HEK293T (cell line): ENCODE data around the gene DNAH12.
"Not testable (repeated sequence)": the region's sequence is repeated elsewhere in the genome, so short reads cannot be mapped to it uniquely, and the experiment has no call there.

Experiments used
- CTCF ChIA-PET: fragments of 350-600 bp; formaldehyde crosslinking; extraction: SDS; loops from one replicate; lab custom pipeline; 2021; ENCODE audit warnings: antibody characterized with exemption, inconsistent platforms; lab: Yijun Ruan, JAX
- POLR2A ChIA-PET: fragments of 350-600 bp; formaldehyde crosslinking; extraction: SDS; loops from one replicate; lab custom pipeline; 2020; ENCODE audit warnings: antibody characterized with exemption, inconsistent platforms; lab: Yijun Ruan, JAX
- DNase-seq: peaks from one replicate; pipeline ENCODE4 v3.0.0; 2012; ENCODE audit warnings: mixed read lengths; ENCODE audit errors: extremely low spot score
- ARNT ChIP-seq: fragments of 450-650 bp; IDR thresholded peaks from 2 replicates; pipeline ENCODE4 v1.6.1; 2017; ENCODE audit warnings: mild to moderate bottlenecking
- BHLHE40 ChIP-seq: fragments of 450-650 bp; IDR thresholded peaks from 2 replicates; pipeline ENCODE4 v1.6.1; 2016; ENCODE audit warnings: mild to moderate bottlenecking, moderate library complexity, borderline replicate concordance
- CTBP1 ChIP-seq: fragments of 450-650 bp; IDR thresholded peaks from 2 replicates; pipeline ENCODE4 v1.6.1; 2016; ENCODE audit warnings: borderline replicate concordance
- ELF4 ChIP-seq: fragments of 450-650 bp; IDR thresholded peaks from 2 replicates; pipeline ENCODE4 v1.6.1; 2017; ENCODE audit warnings: antibody characterized with exemption
- FOXA1 ChIP-seq: fragments of 450-650 bp; IDR thresholded peaks from 2 replicates; pipeline ENCODE4 v1.6.1; 2016; ENCODE audit warnings: mild to moderate bottlenecking
- FOXK2 ChIP-seq: fragments of 450-650 bp; IDR thresholded peaks from 2 replicates; pipeline ENCODE4 v1.6.1; 2016; ENCODE audit warnings: mild to moderate bottlenecking
- FOXM1 ChIP-seq: fragments of 450-650 bp; IDR thresholded peaks from 2 replicates; pipeline ENCODE4 v1.6.1; 2017; ENCODE audit warnings: mild to moderate bottlenecking, borderline replicate concordance
- HDGF ChIP-seq: fragments of 450-650 bp; IDR thresholded peaks from 2 replicates; pipeline ENCODE4 v1.6.1; 2017; ENCODE audit warnings: antibody characterized with exemption, borderline replicate concordance
- L3MBTL2 ChIP-seq: fragments of 450-650 bp; conservative IDR thresholded peaks from 2 replicates; pipeline ENCODE4 v1.6.1; 2016; ENCODE audit warnings: mild to moderate bottlenecking
- LEF1 ChIP-seq: fragments of 450-650 bp; IDR thresholded peaks from 2 replicates; pipeline ENCODE4 v1.6.1; 2017; ENCODE audit warnings: mild to moderate bottlenecking, borderline replicate concordance
- NFRKB ChIP-seq: fragments of 450-650 bp; IDR thresholded peaks from 2 replicates; pipeline ENCODE4 v1.6.1; 2016; ENCODE audit warnings: mild to moderate bottlenecking, moderate library complexity
- PKNOX1 ChIP-seq: fragments of 450-650 bp; IDR thresholded peaks from 2 replicates; pipeline ENCODE4 v1.6.1; 2016
- SP1 ChIP-seq: fragments of 450-650 bp; IDR thresholded peaks from 2 replicates; pipeline ENCODE4 v1.6.1; 2017
- SUZ12 ChIP-seq: fragments of 450-650 bp; IDR thresholded peaks from 2 replicates; pipeline ENCODE4 v1.6.1; 2016; ENCODE audit warnings: mild to moderate bottlenecking
- TARDBP ChIP-seq: fragments of 450-650 bp; IDR thresholded peaks from 2 replicates; pipeline ENCODE4 v1.6.1; 2016
- ZNF384 ChIP-seq: fragments of 450-650 bp; IDR thresholded peaks from 2 replicates; pipeline ENCODE4 v1.6.1; 2016

Gene DNAH12

GRCh38 chr3:57446318-57446841, 97.8 kb downstream of the DNAH12 start:
- POLR2A ChIA-PET, result interaction anchor here (0.6 to 1.1 kb wide), 2 partner anchors 117 to 151 kb away, joined by 3 to 4 read pairs; partner anchors contain the start of gene ARF4
- DNase-seq, result no peak
- CTCF ChIA-PET, result no interaction called here
- TF ChIP-seq LEF1, result no peak
- no peak for TF ChIP-seq FOXM1
- TF ChIP-seq FOXK2, result no peak
- TF ChIP-seq SP1, result no peak
- no peak for TF ChIP-seq CTBP1
- no peak for TF ChIP-seq HDGF
- TF ChIP-seq SUZ12, result no peak
- TF ChIP-seq NFRKB, result no peak
- no peak for TF ChIP-seq ELF4

GRCh38 chr3:57444469-57444868, 99.7 kb downstream of the DNAH12 start:
- TF ChIP-seq CTBP1 (no peak), SUZ12 (no peak), TARDBP (no peak), NFRKB (no peak)
- ChIA-PET POLR2A (no interaction called here), CTCF (no interaction called here)
- DNase-seq, result no peak

GRCh38 chr3:57440144-57440543, 104.0 kb downstream of the DNAH12 start:
- DNase-seq, CTCF ChIA-PET, POLR2A ChIA-PET: not testable (repeated sequence)

- DNase-seq, POLR2A ChIA-PET: not testable (repeated sequence)
- CTCF ChIA-PET, result interaction anchor here (0.6 kb wide), 1 partner anchor 47 kb away, joined by 3 read pairs; no protein-coding TSS in a partner anchor
These were observed 105.7 kb downstream of the DNAH12 start for GRCh38 chr3:57438460-57438859.

GRCh38 chr3:57436195-57436761, 107.9 kb downstream of the DNAH12 start:
- ChIA-PET POLR2A (no interaction called here), CTCF (no interaction called here)
- TF ChIP-seq SUZ12, result no peak
- TF ChIP-seq BHLHE40, result no peak
- TF ChIP-seq L3MBTL2, result no peak
- no peak for TF ChIP-seq FOXA1
- TF ChIP-seq CTBP1, result no peak
- no peak for TF ChIP-seq LEF1
- no peak for TF ChIP-seq ARNT
- no peak for TF ChIP-seq SP1
- TF ChIP-seq TARDBP, result no peak
- TF ChIP-seq ZNF384, result no peak
- no peak for TF ChIP-seq HDGF
- no peak for TF ChIP-seq ELF4
- TF ChIP-seq FOXM1, result no peak
- no peak for TF ChIP-seq FOXK2
- TF ChIP-seq NFRKB, result no peak
- TF ChIP-seq PKNOX1, result no peak
- no peak for DNase-seq

GRCh38 chr3:57434041-57434440, 110.1 kb downstream of the DNAH12 start:
- TF ChIP-seq PKNOX1 (0 out of 2 replicates have a peak, but pooled peaks have one; percentile 33), ZNF384 (no peak)
- ChIA-PET POLR2A (no interaction called here), CTCF (interaction anchor here (1.0 kb wide), 1 partner anchor 36 kb away, joined by 4 read pairs; no protein-coding TSS in a partner anchor)
- peak; percentile 41 for DNase-seq

- DNase-seq, result no peak
- no peak for TF ChIP-seq ARNT
- no peak for TF ChIP-seq ELF4
- no peak for TF ChIP-seq BHLHE40
- no peak for TF ChIP-seq ZNF384
- POLR2A ChIA-PET, result no interaction called here
- CTCF ChIA-PET, result interaction anchor here (0.6 kb wide), 1 partner anchor 26 kb away, joined by 4 read pairs; no protein-coding TSS in a partner anchor
These were observed 120.8 kb downstream of the DNAH12 start for GRCh38 chr3:57423335-57423734.

GRCh38 chr3:57421336-57421735, 122.8 kb downstream of the DNAH12 start:
- DNase-seq, result no peak
- TF ChIP-seq SP1 (no peak), SUZ12 (no peak), ARNT (no peak), TARDBP (no peak), ELF4 (no peak), L3MBTL2 (no peak), ZNF384 (no peak), FOXK2 (no peak), LEF1 (no peak), PKNOX1 (no peak), CTBP1 (no peak), NFRKB (no peak), FOXA1 (no peak), BHLHE40 (no peak), HDGF (no peak)
- ChIA-PET POLR2A (no interaction called here), CTCF (no interaction called here)
